Stimulated activated CD8-positive, alpha-beta memory T cell treated with anti-CD3 and anti-CD28 coated beads, Interleukin-15, amount 100 ng/mL, for 24 hours (primary cell): ENCODE results near the gene TFRC.
"Not testable (repeated sequence)": the region's sequence is repeated elsewhere in the genome, so short reads cannot be mapped to it uniquely, and the experiment has no call there.

Source experiments
- DNase-seq: peaks from one replicate; pipeline ENCODE4 v3.0.0-alpha.2; 2020; ENCODE audit warnings: low read depth

The TFRC gene

DNA sequence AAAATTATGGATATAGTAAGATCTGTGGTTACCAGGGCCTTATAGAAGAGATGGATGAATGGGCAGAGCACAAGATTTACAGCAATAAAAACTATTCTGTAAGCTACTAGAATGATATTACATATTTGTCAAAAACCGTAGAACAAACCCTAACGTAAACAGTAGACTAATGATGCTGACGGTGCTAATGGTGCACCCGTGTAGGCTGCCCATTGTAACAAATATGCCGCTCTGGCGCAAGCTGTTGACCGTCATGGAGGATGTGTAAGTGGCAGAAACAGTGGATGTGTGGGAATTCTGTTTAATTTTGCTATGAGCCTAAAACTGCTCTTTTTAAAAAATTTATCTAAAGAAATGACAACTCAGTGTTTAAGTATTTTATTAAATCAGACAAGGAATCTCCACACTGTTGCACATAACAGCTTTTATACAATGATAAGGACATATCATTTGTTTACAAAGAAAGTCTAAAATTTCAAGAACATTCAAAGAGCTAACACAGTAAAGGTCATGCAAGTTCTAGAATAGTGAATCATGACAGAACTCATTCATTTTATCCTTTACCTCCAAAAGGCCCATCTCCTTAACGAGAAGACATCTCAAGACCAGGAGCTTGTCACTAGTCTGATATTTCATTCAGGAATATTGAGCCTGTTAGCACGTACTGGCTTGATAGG lies 32.8 kb downstream of the TFRC start:
- DNase-seq = no peak

DNA sequence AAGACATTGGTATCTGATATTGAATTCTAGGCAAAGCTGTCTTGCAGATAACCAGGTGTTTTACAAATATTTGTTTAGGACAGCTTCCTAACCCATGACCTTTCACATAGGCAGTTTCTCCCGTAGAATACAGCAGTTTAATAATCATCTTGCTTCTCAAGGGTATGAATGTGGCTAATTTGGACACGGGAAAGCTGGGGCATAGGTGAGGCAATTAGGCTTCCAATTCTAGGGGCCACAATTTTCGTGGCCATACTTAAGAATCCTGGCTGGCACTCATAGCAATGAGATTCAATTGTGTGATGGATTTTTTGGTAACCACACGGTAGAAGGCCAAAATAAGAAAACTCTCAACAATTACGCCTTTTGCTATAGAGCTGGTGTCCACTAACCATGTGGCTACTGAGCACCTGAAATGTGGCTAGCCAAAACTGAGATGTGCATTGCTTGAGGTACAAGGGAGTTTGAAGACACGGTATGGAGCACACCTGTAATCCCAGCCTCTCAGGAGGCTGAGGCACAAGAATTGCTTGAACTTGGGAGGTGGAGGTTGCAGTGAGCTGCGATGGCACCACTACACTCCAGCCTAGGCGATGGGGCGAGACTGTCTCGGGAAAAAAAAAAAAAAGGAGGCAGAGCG lies 34.4 kb downstream of the TFRC start:
- no peak for DNase-seq

DNA sequence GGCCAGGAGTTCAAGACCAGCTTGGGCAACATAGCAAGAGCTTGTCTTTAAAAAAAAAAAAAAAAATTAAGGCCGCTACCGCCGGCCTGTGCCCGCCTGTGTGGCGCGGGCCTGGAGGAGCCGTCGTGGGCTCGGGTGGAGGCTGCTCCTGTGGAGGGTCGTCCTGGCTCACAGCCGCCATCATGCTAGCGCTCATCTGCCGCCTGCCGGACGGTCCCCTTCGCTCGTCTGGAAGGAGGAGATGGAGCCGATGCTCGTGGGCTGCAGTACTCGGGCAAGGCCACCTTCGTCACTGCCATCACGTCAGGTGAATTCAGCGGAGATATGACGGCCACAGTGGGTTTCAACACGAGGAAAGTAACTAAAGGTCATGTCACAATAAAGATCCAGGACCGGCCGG lies 37.4 kb downstream of the TFRC start:
- DNase-seq = no peak

DNA sequence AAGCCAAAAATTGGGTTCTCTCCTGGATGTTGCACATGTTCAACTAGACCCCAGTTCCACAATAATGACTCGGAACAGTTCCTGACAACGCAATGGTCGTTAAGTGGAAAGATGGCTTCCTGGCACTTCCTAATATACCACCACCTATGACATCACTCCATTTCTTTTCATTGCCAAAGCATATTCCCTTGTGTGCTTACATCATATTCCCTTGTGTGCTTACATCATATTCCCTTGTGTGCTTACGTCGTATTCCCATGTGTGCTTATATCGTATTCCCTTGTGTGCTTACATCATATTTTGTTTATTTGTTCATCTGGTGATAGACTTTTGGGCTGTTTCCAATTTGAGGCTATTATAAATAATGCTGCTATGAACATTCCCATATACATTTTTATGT lies 39.2 kb downstream of the TFRC start:
- no peak for DNase-seq

DNA sequence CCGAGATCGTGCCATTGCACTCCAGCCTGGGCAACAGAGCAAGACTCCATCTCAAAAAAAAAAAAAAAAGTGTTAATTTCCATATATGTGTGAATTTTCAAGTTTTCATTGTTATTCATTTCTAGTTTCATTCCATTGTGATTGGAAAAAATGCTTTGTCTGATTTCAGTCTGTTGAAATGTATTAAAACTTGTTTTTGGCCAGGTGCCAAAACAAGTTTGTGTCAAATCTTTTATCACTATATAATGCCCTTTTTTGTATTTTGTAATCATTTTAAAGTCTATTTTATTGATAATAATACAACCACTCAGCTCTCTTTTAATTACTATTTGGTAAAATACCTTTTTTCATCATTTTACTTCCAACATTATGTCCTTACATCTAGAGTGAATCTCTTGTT lies 42.5 kb downstream of the TFRC start:
- DNase-seq = no peak

DNA sequence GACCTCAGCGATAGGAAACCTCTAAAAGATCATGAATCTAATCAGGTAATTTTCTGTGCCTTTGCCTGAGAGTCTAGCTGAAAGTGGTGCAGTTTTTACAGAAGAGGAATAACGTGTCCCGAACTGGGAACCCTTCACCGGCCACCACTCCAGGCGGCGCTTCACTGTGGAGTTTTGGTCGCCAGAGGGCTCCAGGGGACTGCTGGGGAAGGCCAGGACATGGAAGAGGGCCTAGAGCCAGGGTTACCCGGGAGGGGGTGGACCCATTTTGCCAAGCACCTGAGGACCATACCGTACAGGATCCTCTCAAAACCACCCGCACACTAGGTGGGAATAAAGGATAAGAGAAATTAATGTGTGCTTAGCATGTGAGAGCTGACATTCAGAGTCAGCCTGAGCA lies 55.8 kb downstream of the TFRC start:
- not testable (repeated sequence) for DNase-seq

DNA sequence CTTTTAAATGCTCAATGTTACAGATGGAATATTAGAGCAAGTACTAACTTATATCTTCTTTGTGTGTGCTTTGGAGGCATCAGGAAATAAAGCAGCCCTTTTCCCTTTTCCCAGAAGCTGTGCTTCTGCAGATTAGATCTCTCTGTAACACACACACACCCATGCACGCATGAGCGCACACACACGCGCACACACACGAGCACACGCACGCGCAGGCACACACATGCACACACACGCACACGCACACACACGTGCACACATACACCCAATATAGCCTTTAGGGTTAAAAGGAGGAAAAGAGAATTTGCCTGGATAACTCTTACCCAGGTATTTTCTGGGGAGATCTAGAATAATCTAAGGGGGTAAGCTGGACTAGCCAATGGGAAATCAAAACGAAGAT lies 56.9 kb downstream of the TFRC start:
- DNase-seq = no peak

DNA sequence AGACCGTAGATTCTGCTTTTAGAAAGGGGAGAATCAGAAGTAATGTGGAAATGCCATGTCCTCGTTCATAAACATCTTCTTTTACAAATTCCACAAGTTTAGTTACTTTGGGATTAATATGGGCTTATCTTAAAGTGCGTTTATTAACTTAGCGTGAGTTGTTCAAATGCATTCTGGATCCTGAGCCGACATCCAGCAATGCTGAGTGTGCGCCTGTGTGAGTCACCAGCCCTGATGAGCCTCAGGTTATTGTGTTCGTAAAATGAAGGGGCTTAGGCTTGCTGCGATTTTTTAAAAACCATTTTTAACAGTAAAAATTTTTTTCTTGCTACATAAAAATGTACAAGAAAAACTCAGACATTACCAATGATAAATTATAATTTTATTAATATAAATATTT lies 57.9 kb downstream of the TFRC start:
- no peak for DNase-seq

DNA sequence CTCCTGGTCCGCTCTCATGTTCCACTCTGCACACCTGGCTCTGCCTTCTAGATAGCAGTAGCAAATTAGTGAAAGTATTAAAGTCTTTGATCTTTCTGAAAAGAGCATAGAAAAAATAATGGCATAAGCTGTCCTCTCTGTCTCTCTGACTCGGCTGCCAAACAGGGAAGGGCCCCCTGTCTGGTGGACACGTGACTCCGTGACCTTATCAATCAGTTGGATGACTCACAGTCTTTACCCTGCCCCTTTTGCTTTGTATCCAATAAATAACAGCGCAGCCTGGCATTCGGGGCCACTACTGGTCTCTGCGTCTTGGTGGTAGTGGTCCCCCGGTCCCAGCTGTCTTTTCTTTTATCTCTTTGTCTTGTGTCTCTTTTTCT lies 59.4 kb downstream of the TFRC start:
- not testable (repeated sequence) for DNase-seq

DNA sequence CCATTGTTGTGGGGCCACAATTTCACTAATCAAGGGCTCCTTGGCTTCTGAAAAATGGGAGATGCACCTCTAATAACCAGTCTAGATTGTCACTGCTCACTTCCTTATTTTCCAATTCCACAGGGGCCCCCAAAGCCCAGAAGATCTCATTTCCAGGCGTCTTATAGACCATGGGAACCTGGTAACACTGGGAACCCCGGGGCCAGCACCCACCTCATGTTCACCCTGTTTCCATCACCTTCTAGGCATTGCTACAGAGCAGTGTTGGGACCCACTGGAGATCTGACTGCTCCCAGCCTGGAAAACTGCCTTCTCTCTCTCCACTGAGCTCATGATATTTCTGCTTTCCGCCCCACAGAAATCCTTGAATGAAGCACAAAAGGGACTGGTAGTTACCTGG lies 61.5 kb downstream of the TFRC start:
- no peak for DNase-seq

DNA sequence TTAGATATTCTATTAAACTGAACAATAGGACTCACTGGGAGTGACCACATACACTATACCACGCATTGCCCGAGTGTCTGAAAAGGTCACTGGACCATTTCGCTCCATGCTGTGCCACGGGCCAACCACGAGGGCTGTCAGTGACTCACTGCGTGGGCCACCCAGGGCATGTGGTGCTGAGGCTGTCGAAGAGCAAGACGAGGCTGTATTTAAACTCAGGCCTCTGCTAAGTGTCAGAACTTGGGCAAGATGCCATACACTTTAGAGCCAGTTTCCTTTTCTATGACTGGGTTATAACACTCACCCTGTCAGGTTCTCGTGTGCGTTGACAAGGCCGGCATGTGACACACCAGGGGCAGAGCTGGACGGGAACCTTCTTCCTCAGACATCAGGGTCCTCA lies 62.3 kb downstream of the TFRC start:
- DNase-seq = not testable (repeated sequence)

DNA sequence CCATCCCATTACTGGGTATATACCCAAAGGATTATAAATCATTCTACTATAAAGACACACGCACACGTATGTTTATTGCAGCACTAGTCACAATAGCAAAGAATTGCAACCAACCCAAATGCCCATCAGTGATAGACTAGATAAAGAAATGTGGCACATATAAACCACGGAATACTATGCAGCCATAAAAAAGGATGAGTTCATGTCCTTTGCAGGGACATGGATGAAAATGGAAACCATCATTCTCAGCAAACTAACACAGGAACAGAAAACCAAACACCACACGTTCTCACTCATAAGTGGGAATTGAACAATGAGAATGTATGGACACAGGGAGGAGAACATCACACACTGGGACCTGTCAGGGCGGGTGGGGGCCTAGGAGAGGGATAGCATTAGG lies 63.7 kb downstream of the TFRC start:
- not testable (repeated sequence) for DNase-seq

DNA sequence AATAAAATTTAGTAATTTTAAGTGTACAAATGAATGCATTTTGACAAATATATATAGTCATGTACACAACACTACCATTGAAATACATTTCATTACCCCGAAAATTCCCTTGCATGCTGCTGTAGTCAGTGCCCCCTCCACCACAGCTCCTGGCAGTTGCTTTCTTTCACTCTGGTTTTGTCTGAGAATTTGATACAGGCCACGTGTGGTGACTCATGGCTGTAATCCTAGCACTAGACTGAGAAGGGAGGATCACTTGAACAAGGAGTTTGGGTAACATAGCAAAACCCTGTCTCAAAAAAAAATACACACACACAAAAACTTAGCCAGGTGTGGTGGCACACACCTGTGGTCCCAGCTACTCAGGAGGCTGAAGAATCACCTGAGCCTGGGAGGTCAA lies 65.4 kb downstream of the TFRC start:
- DNase-seq = no peak

DNA sequence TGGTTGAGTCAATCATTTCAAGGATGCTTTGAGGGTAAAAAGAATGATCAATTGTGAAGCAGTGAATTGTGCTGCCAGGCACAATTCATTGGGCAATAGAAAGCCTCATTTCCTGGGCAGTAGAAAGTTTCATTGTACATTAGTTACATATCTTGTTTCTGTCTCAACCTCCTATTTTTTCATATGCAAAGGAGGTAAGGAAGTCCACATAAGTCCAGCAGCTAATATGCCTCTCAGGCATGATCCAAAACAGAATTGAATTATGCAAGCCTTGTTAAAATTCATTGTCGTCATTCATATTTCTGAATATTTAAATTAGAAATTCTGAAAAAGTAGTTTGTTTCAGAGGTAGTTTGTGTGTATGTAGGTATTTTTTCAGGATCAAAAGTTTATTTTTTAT lies 65.8 kb downstream of the TFRC start:
- DNase-seq = no peak

DNA sequence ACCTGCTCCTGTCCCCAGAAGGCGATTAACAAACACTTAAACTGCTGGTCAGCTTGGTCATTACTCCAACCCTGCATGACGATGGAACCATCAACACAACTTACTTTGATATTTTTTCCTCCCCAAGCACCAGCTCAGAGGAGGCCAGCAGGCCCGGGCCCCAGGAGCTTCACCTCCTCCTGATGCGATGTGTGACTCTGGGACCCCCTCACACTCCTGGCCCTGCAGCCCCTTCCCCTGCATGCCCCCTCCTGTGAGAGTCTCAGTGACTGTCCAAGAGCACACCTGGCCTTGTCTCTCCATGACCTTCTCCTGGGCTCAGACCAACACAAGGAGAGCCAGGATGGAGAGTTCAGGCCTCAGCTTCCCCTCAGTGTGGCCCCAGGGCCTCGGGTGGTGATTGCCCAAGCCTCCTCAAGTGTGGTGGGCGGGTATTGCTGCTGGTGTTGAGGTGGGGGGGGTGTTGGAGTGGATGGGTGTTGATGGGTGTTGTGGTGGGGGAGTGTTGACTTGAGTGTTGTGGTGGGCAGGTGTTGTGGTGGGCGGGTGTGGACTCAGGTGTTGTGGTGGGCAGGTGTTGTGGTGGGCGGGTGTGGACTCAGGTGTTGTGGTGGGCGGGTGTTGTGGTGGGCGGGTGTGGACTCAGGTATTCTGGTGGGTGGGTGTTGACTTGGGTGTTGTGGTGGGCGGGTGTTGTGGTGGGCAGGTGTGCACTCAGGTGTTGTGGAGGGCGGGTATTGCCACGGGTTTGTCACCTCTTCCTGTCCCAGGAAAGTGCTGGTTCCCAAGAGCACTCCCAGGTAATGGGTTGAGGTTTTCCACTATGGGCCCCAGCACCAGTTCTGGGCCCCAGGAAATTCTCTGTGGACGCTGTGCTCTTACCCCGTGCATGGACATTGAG lies 68.1 kb downstream of the TFRC start:
- DNase-seq = no peak

DNA sequence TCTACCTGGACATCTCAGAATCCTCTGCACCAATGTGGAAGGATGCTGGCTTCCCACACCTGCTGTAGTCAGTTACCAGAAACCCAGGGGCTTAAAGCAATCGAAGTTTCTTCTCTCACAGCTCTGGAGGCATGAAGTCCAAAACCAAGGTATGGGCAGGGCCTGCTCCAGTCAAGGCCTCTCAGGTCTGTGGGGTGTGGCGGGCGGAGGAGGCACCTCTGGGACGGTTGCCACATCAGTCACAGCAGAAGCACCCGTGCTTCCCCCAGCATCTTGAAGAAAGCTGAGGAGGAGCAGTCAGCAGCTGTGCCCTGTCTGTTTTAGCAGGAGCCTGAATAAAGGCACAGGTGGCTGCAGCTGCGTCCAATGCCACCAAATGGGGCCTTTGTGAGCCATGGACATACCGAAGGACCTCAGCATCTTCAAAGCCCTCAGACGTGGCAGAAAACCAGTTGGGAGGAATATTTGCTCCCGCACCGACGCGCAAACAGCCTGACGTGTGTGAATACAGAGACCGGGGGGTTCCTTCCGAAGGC lies 68.9 kb downstream of the TFRC start:
- no peak for DNase-seq

DNA sequence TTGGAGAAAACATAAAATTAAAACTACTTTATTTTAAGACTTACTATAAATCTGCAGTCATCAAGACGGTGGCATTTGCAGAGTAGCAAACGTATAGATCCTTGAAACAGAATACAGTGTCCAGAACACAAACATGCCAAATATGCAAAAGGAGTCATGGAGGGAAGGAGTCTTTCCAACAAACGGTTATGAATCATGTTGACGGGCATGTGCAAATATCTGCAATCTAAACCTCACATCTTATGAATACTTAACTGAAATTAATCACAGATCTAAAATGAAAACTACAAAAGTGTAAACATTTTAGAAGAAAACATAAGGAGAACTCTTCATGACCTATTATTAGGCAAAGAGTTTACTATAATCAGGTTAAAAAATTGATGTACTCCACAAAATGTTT lies 69.4 kb downstream of the TFRC start:
- no peak for DNase-seq

DNA sequence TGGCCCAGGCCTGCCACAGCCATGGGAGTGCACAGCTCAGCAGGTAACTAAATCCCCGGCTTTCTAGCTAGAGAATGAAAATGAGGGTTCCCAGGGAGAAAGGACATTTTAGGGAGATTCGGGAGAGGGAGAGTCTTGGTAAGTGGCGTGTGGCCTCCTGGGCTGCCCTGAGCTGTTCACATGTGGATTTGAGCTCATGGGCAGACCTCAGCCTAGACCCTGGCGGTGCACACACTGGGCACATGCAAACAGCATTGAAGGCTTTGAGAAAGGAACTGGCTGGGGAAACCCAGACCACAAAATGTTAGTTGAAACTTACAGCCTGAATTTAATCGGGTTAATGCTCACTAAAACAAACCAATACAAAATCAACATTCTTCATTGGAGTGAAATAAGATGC lies 72.4 kb downstream of the TFRC start:
- no peak for DNase-seq

DNA sequence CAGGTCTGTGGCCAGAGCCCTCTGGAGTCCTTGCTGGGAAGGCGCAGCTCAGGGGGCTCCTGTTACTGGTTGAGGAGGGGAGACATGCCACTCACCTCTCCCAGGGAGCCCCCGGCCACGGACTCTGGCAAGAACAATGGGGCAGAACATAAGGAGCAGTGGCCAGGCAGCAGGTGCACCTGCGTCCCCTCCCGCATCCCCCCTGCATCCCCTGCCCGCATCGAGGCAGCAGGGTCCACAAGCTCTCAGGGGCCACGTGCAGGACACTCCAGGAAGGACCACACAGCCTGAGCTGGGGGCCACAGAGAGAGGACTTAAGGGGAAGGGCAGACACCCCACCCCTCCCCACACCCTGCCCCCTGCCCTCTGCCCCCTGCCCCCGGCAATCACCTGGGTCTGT lies 73.0 kb downstream of the TFRC start:
- DNase-seq = no peak

DNA sequence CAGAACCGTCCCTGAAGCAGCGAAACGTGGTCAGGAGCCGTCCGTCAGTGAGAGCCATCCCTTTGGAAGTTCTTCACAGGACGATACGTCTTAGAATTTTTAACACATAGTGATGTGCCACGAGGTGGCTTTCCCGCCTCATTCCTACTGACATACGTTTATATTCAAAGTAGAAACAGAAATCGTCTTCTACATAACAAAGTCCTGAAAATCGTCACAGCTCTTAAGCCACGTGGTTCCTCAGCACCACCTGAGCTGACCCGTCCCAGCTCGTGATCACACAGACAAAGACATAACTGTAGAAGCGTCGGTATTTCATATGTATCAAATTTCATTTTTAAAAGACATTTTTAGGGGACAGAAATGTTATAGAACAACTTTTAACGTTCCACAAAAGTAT lies 73.5 kb downstream of the TFRC start:
- DNase-seq = no peak

DNA sequence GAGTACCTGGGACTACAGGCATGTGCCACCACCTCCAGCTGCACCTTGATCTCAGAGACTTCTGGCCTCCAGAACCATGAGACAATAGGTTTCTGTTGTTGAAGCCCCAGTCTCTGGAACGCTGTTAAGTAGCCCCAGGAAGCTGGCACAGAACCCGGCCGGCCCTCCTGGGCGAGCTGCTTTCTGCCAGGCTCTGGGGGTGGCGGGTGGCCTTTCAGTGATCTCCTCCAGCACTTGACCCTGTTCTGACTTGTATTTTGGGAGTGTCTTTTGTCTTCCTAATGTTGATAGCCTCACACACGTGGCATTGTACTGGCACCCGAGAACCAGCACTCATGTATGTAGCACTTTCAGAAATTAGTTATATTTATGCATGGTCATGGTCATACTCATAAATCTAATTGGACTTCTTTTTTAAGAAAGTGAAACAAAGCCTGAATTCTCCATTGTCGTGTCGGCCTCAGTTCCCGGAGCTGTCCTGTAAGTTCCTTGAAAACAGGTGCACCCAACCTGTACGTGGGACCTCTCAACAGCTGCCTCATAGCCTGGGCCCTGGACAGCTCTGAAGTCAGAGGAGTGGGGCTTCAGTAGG lies 74.0 kb downstream of the TFRC start:
- DNase-seq = no peak

DNA sequence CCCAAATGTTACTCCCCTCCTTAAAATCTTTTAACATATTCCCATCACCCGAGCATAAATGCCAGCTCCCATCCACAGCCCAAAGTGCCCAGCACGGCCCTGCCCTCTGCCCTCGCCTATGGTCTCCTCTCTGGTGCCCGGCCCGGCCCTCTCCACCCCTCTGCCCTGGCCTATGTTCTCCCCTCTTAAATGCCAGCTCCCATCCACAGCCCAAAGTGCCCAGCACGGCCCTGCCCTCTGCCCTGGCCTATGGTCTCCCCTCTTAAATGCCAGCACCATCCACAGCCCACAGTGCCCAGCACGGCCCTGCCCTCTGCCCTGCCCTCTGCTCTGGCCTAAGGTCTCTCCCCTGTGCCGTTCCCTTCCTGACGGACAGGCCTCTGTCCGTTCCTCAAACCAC lies 76.6 kb downstream of the TFRC start:
- DNase-seq = not testable (repeated sequence)
